ENCODE measurements around the gene PLXDC2.

Gene PLXDC2

DNA sequence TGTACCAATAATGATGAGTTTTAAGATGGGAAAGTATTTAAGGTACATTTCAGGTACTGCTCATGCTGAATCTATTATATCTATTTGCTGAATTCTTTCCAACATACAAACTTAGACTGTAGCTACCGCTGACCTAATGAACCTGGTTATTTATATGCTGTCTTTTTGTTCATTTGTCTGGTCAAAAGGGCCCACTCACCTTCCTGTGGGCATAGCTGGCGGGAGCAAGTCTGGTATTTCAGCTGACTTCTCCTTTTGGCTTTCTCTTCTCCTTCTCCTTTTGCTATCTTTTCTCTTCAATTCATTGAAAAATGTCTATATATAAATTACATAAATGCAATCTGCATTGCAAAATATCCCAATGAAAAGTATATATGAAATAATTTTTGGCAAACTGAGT lies 9.5 kb downstream of the PLXDC2 start:
- no peak for DNase-seq (ENCODE audit: low read depth)
- TF ChIP-seq, protein P1, sequence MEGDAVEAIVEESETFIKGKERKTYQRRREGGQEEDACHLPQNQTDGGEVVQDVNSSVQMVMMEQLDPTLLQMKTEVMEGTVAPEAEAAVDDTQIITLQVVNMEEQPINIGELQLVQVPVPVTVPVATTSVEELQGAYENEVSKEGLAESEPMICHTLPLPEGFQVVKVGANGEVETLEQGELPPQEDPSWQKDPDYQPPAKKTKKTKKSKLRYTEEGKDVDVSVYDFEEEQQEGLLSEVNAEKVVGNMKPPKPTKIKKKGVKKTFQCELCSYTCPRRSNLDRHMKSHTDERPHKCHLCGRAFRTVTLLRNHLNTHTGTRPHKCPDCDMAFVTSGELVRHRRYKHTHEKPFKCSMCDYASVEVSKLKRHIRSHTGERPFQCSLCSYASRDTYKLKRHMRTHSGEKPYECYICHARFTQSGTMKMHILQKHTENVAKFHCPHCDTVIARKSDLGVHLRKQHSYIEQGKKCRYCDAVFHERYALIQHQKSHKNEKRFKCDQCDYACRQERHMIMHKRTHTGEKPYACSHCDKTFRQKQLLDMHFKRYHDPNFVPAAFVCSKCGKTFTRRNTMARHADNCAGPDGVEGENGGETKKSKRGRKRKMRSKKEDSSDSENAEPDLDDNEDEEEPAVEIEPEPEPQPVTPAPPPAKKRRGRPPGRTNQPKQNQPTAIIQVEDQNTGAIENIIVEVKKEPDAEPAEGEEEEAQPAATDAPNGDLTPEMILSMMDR (IDR thresholded peaks at IDR 0.05; ENCODE audit: control insufficient read depth, extremely low read depth, insufficient read depth): no peak
- H3K4me3 ChIP-seq (ENCODE audit: low read depth, low read length): no peak overlapping the region

DNA sequence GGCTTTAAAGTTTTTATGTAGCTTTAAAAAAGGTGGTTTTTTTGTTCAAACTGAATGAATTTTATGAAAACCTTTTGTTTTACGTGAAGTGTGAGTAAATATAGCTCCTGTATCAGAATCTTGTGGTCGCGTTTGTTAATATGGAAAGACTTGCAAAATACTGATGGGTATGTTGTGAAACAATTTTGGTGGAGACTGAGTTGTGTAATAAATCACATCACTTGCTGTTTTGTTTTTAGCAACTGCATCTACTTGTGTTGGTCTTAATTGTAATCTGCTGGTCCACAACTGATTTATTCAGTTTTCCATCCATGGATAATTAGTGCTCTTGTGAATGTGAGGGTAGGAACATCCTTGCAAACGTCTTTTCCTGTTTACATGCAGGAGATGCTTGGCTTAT lies 10.5 kb downstream of the PLXDC2 start:
- no peak for DNase-seq (ENCODE audit: low read depth)
- TF ChIP-seq, protein P1 (IDR thresholded peaks at IDR 0.05; ENCODE audit: control insufficient read depth, extremely low read depth, insufficient read depth): no peak
- H3K4me3 ChIP-seq (ENCODE audit: low read depth, low read length): no peak overlapping the region

DNA sequence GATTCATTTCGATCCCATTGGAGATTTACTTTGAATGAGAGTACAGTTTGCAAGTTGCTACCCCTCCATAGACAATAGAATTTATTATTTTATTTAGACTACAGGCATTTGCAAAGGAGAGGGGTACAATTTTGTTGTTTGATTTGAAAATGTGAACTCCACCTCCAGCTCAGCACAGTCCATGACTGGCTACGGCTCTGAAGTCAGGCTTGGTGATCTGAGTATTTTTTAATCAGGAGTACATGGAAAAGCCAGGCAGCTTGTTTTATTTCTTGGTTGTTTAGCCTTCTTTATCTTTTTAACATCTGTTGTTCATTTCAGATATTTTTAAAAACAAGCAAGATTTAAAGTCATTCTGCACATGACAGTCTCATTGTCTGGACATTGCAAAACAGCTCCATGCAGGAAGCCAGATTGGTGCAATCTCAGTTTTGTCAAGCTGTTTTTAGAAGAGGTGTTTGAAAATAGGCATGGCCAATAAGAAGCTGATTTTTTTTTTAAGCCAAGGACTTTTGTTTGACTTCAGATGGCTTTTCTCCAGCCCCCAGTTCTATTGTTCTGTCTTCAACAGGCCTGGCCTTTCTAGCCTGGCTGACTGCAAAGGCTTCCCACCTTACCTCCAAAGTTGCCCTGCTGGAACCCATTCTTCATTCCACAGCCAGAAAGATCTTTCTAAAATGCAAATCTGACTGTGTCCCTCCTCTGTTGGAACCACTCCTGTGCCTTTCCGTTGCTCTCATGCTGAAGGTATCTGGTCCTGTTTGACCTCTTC lies 12.2 kb downstream of the PLXDC2 start:
- TF ChIP-seq, protein P1 (IDR thresholded peaks at IDR 0.05; ENCODE audit: control insufficient read depth, extremely low read depth, insufficient read depth): no peak
- no peak overlapping the region for H3K4me3 ChIP-seq (ENCODE audit: low read depth, low read length)
- no peak for DNase-seq (ENCODE audit: low read depth)

DNA sequence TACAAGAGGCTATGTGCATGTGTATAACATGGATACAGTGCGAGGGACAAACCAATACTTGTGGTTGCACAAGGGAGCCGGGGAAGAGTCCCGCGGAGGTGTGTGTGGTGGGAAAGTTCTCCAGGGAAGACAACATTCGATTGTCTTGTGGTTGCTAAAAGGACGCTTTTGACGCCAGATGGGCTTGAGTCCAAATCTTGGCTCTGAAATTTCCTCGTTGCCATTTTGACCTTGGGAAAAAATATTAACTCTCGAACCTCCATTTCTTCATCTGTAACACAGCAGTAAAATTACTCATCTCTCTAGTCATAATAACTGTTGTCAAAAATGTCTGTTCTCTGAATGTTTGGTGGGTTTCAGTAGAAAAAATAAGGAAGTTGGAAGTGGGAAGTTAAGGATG lies 16.5 kb downstream of the PLXDC2 start:
- H3K4me3 ChIP-seq (ENCODE audit: low read depth, low read length): no peak overlapping the region
- DNase-seq (ENCODE audit: low read depth): no peak
- TF ChIP-seq, protein P1 (IDR thresholded peaks at IDR 0.05; ENCODE audit: control insufficient read depth, extremely low read depth, insufficient read depth): no peak

DNA sequence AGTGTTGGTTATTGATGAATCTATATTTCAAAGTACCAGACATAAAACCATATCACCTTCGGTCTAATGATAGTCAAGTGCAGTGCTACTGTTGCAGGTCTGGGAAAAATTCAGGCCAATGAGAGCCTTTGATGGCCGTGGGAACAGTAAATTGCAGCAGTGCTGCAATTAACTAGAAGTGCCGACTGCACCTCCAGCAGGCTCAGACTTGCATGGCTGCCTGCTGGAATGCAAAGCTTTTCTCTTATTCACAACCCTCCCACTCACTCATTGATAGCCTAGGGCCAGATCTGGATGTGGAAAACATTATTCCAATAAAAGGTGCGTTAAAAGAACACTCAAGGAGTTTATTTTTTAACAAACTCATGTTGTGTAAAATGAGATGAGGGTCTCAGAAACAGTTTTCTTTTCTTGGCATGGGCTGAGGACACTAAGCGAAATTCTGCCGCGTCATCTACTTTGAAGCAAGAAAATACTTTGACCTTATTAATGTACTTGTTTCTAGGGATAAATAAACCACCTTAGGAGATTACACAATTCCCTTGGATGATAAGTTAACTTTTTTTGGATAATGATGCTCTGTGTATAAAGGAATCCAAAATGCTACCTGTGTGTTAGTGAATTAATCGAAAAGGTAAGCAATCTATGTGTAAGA lies 17.1 kb downstream of the PLXDC2 start:
- TF ChIP-seq, protein P1 (IDR thresholded peaks at IDR 0.05; ENCODE audit: control insufficient read depth, extremely low read depth, insufficient read depth): no peak
- no peak for DNase-seq (ENCODE audit: low read depth)
- H3K4me3 ChIP-seq (ENCODE audit: low read depth, low read length): no peak overlapping the region

DNA sequence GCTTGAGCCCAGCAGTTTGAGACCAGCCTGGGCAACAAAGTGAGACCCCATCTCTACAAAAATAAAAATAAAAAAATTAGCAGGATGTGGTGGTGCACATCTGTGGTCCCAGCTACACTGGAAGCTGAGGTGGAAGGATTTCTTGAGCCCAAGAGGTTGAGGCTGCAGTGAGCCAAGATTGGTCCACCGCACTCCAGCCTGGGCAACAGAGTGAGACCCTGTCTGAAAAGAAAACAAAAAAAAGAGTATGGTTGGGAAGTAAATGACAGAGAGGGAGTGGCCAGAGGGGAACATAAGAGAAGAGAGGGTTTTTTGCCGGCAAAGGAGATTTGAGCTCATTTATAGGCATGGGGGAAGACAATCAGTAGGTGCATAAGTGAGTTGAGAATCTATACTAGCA lies 19.7 kb downstream of the PLXDC2 start:
- DNase-seq (ENCODE audit: low read depth): no peak
- TF ChIP-seq, protein P1 (IDR thresholded peaks at IDR 0.05; ENCODE audit: control insufficient read depth, extremely low read depth, insufficient read depth): no peak
- no peak overlapping the region for H3K4me3 ChIP-seq (ENCODE audit: low read depth, low read length)
